C4-2B (cell line): Measurements from ENCODE around the gene PLXDC2.

Source experiments
- CTCF ChIP-seq: fragments of 450-650 bp; conservative IDR thresholded peaks from 2 replicates; pipeline ENCODE4 v1.5.1; 2017; ENCODE audit warnings: mild to moderate bottlenecking
- ZFX ChIP-seq: fragments of 450-650 bp; IDR thresholded peaks from 2 replicates; pipeline ENCODE4 v1.6.1; 2017

- TF ChIP-seq CTCF (no peak), ZFX (no peak)
Observed at GRCh38 chr10:20256969-20257368, 440.7 kb downstream of the PLXDC2 start.
